NCI-H146 treated with DMSO at 0.1 percent for 48 hours (cell line): ENCODE measurements around the gene C5orf52.
"Not testable (repeated sequence)": the region's sequence is repeated elsewhere in the genome, so short reads cannot be mapped to it uniquely, and the experiment has no call there.

Experiments used
- DNase-seq: peaks from one replicate; lab custom pipeline; 2025; ENCODE audit not compliant: unreplicated experiment; lab: John Stamatoyannopoulos, UW

The C5orf52 gene

DNA sequence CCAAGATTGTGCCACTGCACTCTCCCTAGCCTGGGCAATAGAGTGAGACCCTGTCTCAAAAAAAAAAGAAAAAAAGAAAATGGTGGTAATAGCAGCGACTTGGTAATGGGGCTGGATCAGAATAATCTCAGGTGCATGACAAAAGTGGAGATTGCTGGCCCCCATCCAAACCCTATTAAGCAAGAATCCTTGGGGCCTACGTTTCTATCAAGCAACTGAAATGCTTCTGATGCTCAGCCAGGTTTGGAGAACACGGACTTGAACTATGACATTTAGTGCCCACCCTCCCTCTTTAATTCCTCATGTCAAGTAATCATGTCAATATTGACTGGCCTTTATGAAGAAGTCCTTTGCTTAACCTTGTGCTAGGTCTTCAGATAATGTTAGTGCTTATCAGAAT, 6.6 kb downstream of the C5orf52 start:
- no peak for DNase-seq

DNA sequence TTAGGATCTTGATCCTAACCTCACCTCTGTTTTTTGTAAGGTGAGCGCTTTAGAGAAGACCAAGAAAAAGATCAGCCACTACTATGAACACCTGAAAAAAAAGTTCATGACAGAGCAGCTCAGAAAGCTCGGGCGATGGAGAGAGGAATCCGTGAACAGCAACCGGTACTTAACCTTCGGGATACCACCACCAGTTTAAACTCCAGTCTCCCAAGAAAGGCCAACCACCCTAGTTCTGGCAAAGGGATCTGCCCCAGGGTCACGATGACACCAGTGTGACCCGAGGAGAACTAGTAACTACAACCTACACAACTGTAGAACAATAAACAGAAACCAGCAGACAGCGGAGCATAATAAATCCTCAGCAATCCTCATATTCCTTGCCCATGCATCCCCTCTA, 8.5 kb downstream of the C5orf52 start:
- no peak for DNase-seq

DNA sequence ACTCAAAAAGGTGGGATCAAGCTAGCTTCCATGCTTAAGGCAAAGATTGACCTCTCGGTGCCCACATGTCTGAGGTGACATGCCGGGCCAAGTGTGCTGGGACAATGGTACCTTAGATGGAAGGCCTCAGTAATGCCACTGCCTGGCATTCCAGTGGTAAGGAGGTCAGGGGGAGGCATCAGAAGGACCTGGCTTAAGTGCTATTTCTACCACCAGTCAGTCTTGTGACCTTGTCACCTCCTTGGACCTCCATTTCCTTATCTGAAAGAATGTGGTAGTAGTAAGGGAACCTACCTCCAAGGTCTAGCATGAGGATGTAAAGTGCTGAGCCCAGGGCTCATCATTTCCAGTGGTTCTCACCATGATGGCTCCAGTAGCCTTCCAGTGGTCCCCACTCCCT, 8.9 kb downstream of the C5orf52 start:
- DNase-seq, result no peak

DNA sequence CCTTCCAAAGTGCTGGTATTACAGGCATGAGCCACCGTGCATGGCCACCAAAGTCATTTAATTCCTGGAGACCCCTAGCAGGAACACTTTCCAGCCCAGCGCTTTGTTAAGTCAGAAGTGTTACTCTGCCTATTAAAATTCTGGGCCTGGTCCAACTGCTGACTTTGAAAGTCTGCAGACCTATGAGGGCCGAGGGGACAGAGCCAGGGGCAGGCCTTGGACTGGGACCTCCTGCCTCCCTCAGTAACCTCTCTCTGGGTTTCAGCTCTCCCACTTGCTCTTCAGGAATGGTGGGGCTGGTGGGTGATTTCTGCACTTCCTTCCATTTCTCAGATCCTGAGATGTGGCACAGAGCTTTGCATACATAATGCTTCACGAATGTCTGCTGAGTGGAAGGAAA, 9.7 kb downstream of the C5orf52 start:
- no peak for DNase-seq

DNA sequence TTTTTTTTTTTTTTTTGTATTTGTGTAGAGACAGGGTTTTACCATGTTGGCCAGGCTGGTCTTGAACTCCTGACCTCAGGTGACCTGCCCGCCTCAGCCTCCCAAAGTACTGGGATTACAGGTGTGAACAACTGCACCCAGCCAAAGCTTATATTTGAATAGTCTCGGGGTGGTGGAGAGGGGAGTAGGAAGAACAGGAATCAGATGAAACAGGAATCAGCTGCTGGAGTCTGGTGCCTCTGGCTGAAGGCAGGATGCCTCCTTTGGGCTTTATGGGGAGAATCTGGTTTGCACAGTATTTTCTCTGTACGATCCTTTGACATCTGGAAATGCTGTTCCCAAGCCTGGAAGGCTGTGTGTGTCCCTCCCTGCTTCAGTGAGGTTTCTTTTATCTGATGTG, 10.9 kb downstream of the C5orf52 start:
- no peak for DNase-seq

DNA sequence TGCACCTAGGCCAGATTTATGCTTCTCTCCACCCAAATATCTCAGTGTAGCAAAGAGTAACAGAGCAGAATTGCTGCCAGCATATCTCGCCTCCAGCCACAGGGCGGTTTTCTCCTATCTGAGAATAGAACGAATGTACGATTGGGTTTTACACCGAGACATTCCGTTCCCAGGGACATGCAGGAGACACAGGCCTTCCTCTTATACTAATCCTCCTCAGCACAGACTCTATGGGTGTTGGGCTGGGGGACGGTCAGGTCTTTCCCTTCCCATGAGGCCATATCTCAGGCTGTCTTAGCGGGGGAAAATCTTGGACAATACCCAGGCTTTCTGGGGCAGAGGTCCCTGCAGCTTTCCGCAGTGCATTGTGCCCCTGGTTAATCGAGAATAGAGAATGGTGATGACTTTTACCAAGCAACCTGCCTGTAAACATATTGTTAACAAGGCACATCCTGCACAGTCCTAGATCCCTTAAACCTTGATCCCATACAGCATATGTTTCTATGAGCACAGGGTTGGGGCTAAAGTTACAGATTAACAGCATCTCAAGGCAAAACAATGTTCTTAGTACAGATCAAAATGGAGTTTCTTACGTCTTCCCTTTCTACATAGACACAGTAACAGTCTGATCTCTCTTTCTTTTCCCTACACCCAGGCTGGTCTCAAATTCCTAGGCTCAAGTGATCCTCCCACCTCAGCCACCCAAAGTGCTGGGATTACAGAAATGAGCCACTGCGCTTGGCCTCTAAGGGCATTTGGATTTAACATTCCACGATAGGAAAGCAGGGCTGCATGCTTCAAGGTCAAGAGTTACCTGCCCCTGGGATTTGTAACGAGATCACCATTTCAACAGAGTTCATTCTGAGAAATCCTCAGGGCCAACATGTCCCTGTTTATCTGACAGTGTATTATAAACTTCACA, 15.2 kb downstream of the C5orf52 start:
- DNase-seq, result not testable (repeated sequence)

DNA sequence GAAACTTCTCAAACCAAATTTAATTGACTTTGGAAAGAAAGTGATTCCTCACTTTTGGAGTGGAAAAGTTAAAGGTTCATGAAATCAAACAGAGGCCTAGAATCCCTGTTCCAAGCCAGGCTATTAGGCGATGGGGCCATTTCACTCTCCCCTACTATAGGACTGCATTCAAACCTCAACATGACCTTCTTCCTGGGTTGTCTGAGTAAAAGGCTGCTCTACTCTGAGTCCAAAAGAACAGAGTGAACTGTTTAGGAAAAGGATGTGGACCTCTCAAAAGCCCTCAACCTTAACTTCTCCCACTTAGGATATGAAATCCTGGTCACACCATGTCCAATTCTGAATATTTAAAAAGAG, 15.8 kb downstream of the C5orf52 start:
- DNase-seq, result no peak

DNA sequence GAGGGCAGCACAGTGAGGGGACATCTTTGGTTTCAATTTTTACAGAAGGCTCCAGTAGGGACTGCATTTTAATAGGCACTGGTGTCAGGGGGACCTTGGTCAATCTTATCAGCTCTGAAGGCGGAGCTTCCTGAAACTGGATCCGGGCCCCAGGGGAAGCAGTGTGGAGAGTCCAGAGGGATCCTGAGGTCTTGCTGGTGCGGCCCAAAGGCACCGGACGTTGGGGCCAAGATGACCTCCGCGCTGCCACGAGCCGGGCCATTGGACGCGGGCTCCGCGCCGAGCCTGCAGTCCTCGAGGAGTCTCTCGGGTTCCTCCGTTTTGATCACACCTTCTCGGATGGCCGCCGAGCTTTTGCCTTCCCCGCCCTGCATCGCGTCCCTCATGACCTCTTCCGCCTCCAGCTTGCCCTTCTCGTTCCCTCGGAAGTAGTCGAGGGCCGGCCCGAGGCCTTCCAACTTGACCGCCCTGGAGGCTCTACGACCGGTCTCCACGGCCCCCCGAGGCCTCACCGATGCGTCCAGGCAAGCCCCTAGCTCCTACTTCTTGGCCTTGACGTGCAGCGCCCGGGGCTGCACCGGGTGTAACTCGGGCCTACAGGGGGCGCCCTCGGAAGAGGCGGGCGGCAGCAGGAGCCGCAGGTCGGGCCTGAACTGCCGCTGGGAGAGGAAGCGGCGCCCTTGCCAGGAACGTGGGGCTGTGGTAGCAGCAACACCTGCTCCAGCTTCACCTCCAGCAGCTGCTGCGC, 18.8 kb downstream of the C5orf52 start:
- DNase-seq, result no peak

DNA sequence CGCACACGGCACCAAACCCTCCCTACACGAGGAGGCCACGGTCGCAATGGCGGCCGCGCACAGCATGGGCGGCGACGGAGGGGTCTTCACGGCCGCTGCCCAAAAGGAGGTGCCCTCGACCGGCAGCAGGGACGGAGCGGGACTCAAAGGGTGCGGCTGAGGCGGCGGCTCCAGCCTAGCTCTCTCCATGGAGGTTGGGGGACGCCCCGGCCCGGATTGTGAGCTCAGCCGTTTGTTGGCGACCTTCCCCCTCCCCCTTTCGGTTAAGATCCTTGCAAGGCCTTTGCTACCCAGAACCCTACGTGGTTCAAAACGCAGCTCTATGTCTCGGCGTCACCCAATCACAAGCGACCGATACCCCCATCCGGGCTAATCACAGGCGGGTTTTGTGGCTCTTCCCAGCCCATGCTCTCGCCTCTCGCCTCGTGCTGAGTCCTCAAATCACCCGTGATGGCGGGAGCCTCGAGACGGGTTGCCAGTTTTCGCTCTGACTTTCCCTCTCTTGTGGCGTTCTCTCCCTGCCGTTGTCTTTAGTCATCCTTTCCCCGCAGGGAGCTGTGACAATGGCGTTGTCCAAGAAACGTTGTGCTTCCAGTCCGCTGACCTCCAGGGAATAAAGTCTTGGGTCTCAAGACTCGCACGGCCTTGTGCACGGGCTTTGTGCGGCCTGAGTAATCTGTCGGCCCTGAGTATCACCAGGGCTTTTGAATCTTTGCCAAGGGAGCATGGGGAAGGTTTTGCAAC, 19.5 kb downstream of the C5orf52 start:
- no peak for DNase-seq

DNA sequence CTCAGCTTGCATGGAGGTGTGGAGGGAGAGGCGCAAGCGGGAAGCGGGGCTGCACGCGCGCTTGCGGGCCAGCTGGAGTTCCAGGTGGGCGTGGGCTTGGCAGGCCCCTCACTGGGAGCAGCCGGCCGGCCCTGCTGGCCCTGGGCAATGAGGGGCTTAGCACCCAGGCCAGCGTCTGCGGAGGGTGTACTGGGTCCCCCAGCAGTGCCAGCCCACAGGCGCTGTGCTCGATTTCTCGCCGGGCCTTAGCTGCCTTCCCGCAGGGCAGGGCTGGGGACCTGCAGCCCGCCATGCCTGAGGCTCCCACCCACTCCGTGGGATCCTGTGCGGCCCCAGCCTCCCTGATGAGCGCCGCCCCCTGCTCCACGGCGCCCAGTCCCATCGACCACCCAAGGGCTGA, 22.5 kb downstream of the C5orf52 start:
- DNase-seq, result not testable (repeated sequence)

DNA sequence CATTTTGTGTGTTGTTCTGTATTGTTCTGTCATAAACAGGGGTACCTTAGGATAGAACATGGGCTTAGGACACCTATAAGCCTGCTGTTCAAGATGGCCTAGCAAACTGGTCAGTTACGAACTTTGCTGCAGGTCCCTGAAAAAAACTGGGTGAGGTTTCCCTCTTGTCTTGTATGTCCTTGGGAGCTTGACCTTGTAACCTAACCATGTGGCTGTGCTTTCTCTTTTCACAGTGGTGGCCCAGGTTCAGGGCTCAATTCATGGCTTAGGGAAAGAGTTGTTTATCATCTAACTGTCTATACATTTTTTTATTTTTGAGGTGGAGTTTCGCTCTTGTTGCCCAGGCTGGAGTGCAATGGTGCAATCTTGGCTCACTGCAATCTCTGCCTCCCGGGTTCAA, 24.8 kb downstream of the C5orf52 start:
- DNase-seq, result not testable (repeated sequence)

DNA sequence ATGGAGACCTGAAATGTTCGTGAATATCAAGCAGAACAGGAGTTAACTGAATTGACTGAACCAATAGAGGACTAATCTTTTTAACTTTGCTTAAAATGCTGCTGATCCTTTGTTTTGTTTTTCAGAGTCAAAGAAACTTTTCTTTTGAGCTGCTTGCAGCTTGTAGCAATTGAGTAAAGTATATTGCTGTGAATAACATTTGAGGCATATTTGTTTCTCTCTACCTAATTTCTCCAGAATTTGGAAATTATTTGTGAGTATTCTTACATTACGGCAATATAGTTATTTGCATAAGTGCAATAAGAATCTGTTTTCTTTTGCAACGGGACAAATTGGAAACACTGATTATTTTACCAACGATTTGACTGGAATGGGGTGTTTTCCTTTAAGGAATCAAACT, 27.3 kb downstream of the C5orf52 start:
- DNase-seq, result not testable (repeated sequence)

DNA sequence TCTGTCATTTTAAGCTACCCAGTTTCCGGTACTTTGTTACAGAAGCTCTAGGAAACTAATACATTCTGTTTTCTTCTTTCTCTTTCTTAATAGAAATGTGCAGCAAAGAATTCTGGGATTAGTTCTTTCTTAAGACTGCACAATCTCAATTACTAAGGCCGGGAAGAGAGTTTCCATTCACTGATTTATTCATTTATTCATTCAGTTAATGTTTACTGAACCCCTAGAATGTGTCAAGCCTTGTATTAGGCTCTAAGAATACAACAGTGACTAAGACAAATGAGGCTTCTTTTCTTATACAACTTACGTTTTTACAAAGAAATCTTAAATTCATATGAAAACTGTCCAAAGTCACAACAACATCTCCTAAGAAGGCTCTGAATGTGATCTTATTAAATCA, 32.4 kb downstream of the C5orf52 start:
- DNase-seq, result no peak

DNA sequence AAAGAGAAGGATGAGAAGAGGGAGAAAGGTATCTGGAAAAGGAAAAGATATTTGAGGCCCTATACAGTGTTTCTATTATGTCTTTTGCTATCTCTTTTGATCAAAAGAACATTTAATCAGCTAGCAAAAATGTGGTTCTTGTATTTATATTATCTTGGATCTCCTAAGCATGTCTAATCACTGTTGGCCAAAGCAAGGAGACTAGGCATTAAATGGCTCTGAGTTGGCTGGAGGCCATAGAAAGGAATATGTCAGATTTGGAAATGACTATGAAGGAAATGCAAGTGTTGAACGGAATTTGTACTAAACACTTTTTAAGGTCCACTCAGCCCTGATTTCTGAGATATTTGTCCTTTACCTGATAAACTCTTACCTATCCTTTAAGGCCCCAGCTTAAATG, 37.5 kb downstream of the C5orf52 start:
- no peak for DNase-seq

DNA sequence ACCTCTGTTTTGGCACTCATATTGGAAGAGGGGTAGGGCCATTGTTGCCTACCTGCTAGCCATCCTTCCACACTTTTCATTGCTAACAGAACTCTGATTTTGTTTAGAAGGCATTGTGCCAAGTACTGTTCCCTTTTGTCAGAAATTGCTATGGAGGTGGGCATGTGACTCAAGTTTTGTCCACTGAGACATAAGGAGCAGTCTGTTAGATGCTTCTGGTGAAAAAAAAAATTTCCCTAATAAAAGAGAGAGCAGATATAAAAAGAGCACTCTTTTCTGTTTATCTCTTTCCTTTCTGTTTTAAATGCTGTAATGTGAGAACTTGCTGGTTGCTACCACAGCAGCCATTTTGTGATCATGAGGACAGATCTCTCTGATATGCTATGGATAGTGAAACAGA, 38.0 kb downstream of the C5orf52 start:
- no peak for DNase-seq

DNA sequence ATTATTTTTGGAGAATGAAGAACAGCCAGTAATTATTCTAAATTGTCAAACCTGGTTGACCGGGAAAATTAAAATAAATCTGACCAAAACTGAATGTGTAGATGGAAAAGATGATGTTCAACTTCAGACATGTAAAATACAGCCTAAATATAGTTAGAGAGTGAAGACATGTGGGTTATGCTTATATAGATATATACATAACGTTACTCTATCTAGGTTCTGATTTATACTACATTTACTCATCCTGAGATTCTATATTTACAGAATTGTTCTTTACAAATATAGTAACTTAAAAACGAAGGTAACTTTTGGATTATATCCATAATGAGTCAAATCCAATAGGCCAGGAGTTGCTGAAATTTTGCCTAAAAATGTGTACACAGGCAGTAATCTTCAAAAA, 39.1 kb downstream of the C5orf52 start:
- DNase-seq, result no peak

DNA sequence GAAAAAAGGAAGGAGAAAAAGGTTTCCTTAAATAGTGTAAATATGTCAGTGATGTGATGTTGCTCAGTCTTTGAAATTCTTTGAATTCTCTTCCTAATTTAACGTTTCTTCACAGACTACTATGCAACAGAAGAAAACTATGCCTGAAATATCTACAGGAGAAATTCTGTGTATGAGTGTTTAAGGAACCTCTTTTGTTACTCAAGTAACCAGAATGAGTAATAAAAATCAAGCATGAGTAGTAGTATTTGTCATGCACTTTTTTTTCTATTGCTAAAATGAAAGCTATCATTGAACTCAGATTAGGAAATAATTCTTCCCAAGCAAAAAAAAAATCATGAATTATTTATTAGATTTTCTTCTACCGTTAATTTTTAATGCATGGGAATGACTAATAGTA, 39.5 kb downstream of the C5orf52 start:
- no peak for DNase-seq

DNA sequence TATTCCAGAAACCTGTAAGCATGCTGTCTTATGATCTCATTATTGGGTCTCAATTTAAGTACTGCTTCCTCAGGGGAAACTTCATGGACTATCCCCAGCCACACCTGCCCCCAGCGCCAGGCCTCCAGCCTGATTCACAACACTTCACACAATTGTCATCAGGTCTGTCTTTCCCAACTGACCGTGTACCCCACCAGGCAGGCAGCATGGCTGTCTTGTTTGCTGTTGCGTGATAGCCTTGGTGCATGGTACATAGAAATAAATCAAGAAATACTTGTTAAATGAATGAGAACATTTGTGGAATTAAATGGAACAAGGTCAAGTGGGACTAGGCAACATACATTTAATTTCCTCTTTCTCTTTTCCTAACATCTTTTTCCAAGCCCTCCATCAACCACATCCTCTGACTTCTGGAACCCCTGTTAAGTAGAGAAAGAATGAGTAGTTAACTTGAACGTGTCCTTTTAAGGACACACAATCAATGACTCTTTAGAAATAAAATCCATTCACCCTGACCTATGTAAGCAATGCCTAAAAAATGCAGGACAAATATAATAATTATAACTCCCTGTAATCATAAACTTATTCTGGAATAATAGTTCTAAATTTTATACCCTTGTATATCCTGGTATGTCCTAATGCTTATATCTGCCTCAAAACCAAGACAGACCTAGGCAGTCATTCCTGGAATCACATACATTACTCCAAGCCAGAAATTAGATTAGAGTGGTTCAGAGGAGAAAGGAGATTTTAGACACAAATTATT, 42.7 kb downstream of the C5orf52 start:
- DNase-seq, result no peak

DNA sequence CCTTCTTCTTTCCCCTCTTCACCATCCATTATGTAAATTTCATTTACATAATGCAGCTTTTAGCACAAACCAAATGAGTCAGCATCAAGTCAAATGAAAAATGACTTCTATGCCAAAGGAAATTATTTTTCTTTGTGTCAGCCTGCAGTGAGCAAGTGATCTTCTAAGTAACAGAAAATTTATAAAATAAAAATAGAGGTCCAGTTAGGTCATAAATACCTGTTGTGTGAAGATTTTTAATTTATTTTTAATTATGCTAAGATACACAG, 43.2 kb downstream of the C5orf52 start:
- no peak for DNase-seq

DNA sequence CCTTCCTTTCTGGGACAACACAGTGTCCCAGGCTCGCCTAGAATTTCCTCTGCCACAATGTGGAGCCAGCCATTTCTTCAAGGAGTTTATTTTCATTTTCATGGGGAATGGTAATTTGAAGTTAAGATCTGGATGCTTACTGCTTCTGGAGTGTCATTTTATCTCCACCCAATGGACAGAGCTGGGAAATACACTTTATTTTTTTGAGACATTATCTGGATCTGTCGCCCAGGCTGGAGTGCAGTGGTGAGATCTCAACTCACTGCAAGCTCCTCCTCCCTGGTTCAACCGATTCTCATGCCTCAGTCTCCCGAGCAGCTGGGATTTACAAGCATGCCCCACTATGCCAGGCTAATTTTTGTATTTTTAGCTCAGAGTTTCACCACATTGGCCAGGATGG, 47.2 kb downstream of the C5orf52 start:
- no peak for DNase-seq

DNA sequence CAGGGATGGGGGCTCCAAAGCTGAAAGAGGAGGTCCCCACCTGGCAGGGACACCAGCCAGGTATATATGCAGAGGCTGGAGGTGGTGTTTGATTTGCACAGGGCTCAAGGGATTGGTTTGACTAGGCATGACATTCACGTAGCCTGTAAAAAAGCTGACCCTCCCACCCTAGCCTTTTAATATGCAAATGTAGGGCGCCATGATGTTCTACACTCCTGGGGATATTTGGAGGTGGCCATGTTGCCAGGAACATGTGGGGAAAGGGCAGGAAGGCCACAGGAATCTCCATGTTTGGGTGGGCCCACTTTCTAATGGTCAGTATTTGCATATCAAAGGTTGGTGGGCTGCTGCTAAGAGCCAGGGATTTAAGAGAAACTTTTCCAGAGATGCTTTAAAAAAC, 47.9 kb downstream of the C5orf52 start:
- no peak for DNase-seq
